Stimulated activated CD4-positive, alpha-beta T cell treated with anti-CD3 and anti-CD28 coated beads, Interleukin-2, amount 100 ng/mL, for 4 hours (primary cell): ENCODE measurements around the gene TPI1.

Experiments
- DNase-seq: peaks from one replicate; pipeline ENCODE4 v3.0.0-alpha.2; 2020; ENCODE audit warnings: low read depth

Gene TPI1

DNA sequence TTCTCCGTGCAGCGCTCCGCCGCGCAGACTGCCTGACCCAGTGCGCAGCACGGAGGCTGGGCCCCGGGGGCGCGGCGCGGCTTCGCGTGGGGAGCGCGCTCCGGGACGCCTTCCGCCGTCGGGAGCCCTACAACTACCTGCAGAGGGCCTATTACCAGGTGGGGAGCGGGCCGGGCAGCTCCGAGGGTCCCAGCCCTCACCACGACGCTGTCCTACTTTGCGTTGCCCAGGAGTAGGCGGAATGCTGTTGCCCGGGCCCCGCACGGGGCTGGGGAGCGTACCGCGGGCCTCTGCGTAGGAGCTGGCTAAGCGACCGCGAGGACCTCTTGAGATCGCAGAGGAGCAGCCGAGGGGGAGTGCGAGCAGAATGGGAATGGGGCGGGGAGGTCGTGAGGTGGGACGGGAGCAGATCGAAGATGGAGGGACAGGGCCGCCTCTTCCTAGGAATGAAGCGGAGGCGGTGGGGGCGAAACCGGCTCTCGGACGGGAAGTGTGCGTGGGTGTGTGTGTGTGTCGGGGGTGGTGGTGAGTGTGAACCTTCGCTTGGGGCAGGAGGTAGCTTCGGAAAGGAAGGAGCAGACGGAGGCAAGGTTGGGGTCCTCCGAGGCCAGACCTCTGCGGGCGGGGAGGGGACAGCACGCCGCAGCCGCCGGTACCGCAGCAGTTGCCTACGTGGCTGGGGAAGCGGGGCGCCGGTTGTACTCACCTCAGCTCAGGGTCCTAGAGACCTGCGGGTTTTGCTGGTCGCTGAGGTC, 38.4 kb upstream of the TPI1 start:
- peak; percentile 32 for DNase-seq

DNA sequence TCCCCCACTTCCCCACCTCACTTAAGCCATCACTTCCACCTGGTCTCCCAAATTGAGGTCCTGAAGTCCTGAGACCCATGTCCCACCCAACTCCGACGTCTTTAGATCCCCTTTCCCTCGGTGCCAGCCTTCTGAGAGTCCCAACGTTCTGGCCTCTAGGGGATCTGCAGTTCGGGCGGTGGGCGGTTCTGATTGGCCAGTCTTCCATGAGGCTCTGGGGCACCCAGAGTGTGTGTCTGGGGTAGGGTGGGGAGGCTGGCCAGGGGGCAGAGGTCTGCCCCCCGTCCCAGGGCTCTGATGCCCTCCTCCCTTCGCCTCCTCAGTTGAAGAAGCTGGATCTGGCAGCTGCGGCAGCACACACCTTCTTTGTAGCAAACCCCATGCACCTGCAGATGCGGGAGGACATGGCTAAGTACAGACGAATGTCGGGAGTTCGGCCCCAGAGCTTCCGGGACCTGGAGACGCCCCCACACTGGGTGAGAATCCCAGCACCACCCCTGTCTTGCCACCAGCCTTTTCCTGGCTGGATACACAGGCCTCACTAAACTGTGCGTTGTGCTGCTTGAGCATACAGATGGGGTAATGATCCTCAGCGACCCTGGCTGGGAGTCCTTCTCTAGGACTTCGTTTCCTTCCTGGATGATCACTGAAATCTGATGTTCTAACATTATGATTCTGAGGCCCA, 37.7 kb upstream of the TPI1 start:
- no peak for DNase-seq

- no peak for DNase-seq
Measured at GRCh38 chr12:6830286-6830890, 36.9 kb upstream of the TPI1 start.

- DNase-seq: no peak
Measured at GRCh38 chr12:6830999-6831398, 36.3 kb upstream of the TPI1 start.

DNA sequence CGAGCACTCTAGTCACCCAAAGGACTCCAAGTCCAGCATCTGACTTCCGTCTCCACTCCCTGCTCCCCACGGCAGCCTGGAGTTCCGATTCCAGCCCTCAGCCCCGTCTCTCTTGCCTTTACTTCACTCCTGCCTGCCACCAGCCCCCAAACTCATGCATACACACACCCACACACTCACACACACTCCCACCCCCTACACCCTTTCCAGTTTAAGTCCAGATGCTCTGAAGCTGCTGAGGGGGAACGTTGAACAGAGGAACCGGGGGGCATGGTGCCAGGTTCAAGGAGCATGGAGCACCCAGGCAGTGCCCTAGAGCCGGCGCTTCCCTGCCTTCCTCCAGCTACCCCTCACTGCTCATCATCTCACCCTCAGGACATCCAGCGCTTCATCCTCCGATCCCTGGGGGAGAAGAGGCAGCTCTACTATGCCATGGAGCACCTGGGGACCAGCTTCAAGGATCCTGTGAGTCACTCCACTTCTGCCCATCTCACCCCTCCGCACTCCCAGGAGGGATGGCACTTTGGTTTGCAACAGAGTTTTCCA, 35.8 kb upstream of the TPI1 start:
- DNase-seq: no peak

- DNase-seq: no peak
Measured at GRCh38 chr12:6832125-6832524, 35.2 kb upstream of the TPI1 start.

DNA sequence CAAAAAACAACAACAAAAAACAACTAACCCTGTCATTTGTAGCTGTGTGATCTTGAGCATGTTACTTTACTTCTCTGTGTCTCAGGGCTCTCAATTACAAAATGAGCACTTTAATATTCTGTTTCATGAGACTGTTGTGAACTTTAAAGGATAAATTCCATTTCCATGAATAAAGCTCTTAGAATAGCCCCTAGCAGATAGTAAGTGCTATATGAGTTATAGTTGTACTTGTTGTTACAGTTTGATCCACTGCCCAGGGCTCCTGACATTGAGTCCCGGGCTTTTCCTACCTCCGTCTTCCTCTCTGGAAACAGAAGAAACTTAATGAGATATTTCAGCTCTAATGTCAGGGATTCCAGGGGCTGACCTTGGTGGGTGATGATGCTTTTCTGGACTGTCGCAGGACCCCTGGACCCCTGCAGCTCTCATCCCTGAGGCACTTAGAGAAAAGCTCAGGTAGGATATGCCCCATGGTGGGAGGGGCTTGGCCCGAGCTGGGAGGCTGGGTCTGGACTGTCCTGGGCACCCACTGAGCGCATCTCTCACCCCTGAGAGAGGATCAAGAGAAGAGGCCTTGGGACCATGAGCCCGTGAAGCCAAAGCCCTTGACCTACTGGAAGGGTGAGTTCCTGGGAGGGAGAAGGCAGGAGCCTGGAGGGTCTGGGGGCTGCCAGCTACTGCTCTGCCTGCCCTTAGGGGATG, 34.0 kb upstream of the TPI1 start:
- no peak for DNase-seq

- no peak for DNase-seq
Measured at GRCh38 chr12:6834254-6834653, 33.1 kb upstream of the TPI1 start.

DNA sequence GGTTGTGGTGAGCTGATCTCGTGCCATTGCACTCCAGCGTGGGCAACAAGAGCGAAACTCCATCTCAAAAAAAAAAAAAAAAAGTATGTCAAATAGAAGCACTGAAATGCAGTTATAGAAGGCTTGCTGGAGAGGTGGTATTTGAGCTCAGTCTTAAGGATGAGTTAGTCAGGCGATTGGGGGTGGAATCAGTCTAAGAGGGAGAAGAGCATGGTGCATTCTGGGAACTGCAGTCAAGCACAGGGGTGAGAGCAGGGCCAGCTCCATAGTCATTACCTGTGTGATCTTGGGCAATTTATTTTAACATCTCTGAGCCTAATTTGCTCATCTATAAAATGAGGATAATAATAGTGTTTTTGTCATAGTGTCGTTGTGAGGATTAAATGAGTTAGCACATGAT, 32.5 kb upstream of the TPI1 start:
- DNase-seq: no peak

DNA sequence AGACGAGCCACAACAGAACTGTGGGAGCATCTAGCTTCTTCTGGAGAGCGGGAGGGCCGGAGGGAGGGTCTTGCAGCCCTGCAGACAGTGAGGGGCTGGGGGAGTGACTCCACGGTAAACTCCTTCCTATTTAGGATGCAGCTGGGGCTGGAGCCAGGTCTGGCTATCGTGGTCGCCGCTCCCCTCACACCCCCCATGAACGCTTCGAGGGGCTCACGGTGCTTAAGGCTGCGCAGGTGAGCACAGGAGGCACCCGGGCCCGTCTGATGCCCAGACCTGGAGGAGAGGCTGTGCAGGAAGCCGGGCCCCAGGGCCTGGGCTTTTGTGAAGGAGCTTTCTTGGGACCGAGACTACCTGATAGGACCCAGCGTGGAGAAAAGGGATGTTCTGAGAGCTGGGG, 30.5 kb upstream of the TPI1 start:
- no peak for DNase-seq

- no peak for DNase-seq
Measured at GRCh38 chr12:6837370-6838060, 29.8 kb upstream of the TPI1 start.

- no peak for DNase-seq
Measured at GRCh38 chr12:6838854-6839253, 28.5 kb upstream of the TPI1 start.

DNA sequence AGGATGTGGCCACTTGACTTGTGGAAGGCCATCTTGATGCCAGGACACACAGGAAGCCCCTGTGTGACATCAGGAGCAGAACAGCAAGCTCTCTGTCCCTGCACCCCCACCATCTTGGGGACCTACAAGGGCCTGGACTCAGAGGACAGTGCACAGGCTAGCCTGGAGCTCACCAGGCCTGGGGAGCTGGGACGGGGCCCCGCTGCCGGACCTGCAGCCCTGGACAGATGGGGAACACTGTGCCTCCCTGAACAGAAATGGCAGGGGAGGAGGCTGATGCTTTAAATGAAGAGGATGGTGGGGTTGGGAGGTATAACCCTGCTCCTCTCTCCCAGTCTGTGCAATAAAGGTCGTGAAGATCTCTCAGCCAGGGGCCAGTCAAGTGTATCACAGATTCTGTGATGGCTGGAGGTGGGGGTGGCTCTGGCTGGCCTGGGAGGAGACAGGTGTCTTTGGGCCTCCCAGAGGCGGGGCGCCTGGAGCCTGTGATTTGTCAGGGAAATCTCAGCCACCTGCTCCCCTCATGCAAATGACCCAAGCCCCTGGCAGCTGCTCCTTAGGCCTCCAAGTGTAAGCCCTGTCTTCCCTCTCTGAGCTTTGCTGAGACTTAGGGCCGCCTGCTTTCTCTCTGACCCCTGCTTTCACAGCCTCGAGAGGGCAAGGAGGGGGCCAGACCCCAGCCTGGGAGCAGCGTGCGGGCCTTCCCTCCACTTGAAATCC, 27.7 kb upstream of the TPI1 start:
- no peak for DNase-seq

GRCh38 chr12:6840330-6840729, 27.0 kb upstream of the TPI1 start:
- DNase-seq: no peak

- no peak for DNase-seq
Measured at GRCh38 chr12:6840761-6841515, 26.4 kb upstream of the TPI1 start, which contains the start of gene GNB3. Gene GNB3, plus strand, starts transcription at chr12:6840925. Its CDS starts 363 bp downstream, at chr12:6841288.

- DNase-seq: no peak
Measured at GRCh38 chr12:6842075-6842474, 25.3 kb upstream of the TPI1 start.

GRCh38 chr12:6843118-6843902, 24.0 kb upstream of the TPI1 start:
- no peak for DNase-seq

DNA sequence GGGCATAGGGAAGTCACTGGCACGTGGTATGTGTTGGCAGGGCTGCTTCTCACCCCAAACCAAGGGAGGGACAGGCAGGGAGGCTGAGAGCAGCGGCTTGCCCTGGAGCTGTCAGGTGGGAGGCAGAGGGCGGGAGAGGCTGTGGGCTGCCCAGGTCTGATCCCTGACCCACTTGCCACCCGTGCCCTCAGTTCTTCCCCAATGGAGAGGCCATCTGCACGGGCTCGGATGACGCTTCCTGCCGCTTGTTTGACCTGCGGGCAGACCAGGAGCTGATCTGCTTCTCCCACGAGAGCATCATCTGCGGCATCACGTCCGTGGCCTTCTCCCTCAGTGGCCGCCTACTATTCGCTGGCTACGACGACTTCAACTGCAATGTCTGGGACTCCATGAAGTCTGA, 21.9 kb upstream of the TPI1 start:
- no peak for DNase-seq

- no peak for DNase-seq
Measured at GRCh38 chr12:6846316-6846869, 20.9 kb upstream of the TPI1 start.
